ENCODE measurements around the gene ROR2.

DNA sequence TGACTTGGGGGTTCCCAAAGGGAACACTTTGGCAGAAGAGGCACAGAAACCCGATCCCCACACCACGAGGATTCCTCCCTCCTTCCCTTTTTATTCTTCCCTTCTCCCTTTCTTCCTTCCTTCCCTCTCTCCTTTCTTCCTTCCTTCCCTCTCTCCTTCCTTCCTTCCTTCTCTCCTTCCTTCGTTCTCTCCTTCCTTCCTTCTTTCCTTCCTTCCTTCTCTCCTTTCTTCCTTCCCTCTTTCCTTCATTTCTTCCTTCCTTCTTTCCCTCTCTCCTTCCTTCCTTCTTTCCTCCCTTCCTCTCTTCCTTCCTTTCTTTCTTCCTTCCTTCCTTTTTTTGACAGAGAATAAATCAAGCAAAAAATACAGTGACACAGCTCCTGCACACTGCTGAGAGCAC lies 358.4 kb downstream of the ROR2 start:
- TF ChIP-seq CTCF (conservative IDR thresholded peaks at IDR 0.05; ENCODE audit: low read length), result no peak
- TF ChIP-seq EZH2phosphoT487 (IDR thresholded peaks at IDR 0.05; ENCODE audit: borderline replicate concordance), result no peak
